A673 (cell line): ENCODE results near the gene PAOX. TPM values are rescaled to one million over a fixed set of nuclear protein-coding genes. Genes with fewer than 3 reads are reported as not detected.

Experiments used
- BruUV-seq: library from RNA; stranded (reverse); fragments of 400-500 nt; replicated peaks from 2 replicates; lab custom pipeline; 2021; lab: Mats Ljungman, UMichigan
- CTCF ChIA-PET: fragments of 300-600 bp; sonication (Branson Sonifier 250); formaldehyde crosslinking; loops from one replicate; lab custom pipeline; 2022; ENCODE audit warnings: antibody characterized with exemption; lab: Charles Lee
- POLR2A ChIA-PET: fragments of 300-600 bp; sonication (Branson Sonifier 250); formaldehyde crosslinking; loops from one replicate; lab custom pipeline; 2022; ENCODE audit warnings: antibody characterized with exemption; ENCODE audit not compliant: low non-redundant PET; lab: Charles Lee
- DNase-seq: peaks from one replicate; pipeline ENCODE4 v3.0.0-alpha.2; 2015; ENCODE audit warnings: low spot score
- H3K27ac ChIP-seq: fragments of 200-600 bp; sonication (generic); 2 replicates; pipeline ENCODE4 v1.5.1; 2016; ENCODE audit warnings: mixed run types, low read depth, mild to moderate bottlenecking, mixed read lengths, antibody characterized with exemption, low read length; ENCODE audit not compliant: poor library complexity, severe bottlenecking
- H3K27me3 ChIP-seq: fragments of 200-600 bp; sonication (generic); replicated peaks from 2 replicates; pipeline ENCODE4 v1.6.1; 2017; ENCODE audit warnings: mixed run types, low read depth, mild to moderate bottlenecking, mixed read lengths, antibody characterized with exemption, low read length; ENCODE audit not compliant: insufficient read depth, poor library complexity
- H3K36me3 ChIP-seq: fragments of 200-600 bp; sonication (generic); 2 replicates; pipeline ENCODE4 v1.6.1; 2016; ENCODE audit warnings: mixed run types, mild to moderate bottlenecking, mixed read lengths, antibody characterized with exemption, low read length; ENCODE audit not compliant: insufficient read depth, poor library complexity, severe bottlenecking
- H3K4me1 ChIP-seq: fragments of 200-600 bp; sonication (generic); 2 replicates; pipeline ENCODE4 v1.6.1; 2017; ENCODE audit warnings: mixed run types, mild to moderate bottlenecking, mixed read lengths, antibody characterized with exemption, low read length; ENCODE audit not compliant: insufficient read depth, poor library complexity, severe bottlenecking
- H3K4me3 ChIP-seq: fragments of 200-600 bp; sonication (generic); 2 replicates; pipeline ENCODE4 v1.5.1; 2016; ENCODE audit warnings: low read depth, mixed run types, mild to moderate bottlenecking, mixed read lengths, low read length; ENCODE audit not compliant: poor library complexity, severe bottlenecking
- H3K9me3 ChIP-seq: fragments of 200-600 bp; sonication (generic); 2 replicates; pipeline ENCODE4 v1.6.1; 2016; ENCODE audit warnings: mixed run types, low read depth, mild to moderate bottlenecking, mixed read lengths, antibody characterized with exemption, low read length; ENCODE audit not compliant: poor library complexity, severe bottlenecking
- EZH2 ChIP-seq: fragments of 200-600 bp; sonication (generic); IDR thresholded peaks from 2 replicates; pipeline ENCODE4 v1.6.1; 2017; ENCODE audit warnings: borderline replicate concordance, low read depth, mild to moderate bottlenecking, mixed read lengths, antibody characterized with exemption, low read length; ENCODE audit not compliant: poor library complexity, severe bottlenecking
- intact Hi-C: fragments of 100-400 bp; cut with micrococcal nuclease; formaldehyde crosslinking; loops from one replicate; pipeline ENCODE4 v1.10.0; 2022; ENCODE audit not compliant: unreplicated experiment
- total RNA-seq: library from RNA; stranded (reverse); gene quantifications from 2 replicates; pipeline ENCODE4 v1.2.3, GENCODE V29; 2021
- TF ChIP-seq, protein P1 (sequence below): fragments of 300-800, 200-600 bp; sonication (generic); conservative IDR thresholded peaks from 2 replicates; pipeline ENCODE4 v1.5.1; 2017; ENCODE audit warnings: low read depth, mild to moderate bottlenecking, antibody characterized with exemption, low read length, moderate library complexity, mixed read lengths

Gene PAOX
- total RNA-seq, 1 experiment from 2014 or later, result 0.92 TPM

DNA sequence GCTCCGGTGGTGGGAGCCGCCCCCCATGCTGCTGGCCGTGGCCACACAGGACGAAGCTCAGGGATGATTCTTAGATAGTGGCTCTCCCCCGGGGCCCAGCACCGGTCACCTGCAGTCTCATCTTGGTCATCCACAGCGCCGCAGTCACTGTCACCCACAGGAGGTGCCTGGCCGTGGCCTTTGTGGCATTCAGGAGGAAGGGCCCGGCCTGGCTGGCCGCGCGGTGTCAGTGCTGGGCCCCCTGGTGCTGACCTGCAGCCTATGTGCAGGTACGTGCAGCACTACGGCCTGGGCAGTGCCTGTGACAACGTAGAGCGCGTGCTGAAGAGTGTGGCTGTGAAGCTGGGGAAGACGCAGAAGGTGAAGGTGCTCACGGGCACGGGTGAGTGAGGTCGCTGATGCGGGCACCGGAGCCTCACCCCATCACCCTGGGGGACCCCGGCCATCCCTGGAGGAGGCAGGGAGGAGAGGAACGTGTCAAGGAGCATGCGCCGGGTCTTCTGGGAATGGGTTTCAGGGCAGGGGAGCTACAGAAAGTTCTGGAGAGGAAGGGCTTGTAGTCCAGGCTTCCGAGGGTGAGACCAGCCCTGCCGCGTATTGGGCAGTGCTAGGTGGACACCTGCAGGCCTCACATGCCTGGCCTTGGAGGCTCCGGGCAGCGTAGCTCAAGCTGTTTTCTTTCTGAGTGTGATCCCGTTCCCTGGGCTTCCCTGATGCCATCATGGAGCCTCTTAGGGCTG, 40.3 kb downstream of the PAOX start:
- no peaks in the 10 kb centered on the region for H3K4me1 ChIP-seq
- ChIA-PET CTCF (no interaction called here), POLR2A (no interaction called here)
- BruUV-seq, result no TSS peak
- intact Hi-C loops, result no loop called here
- H3K27ac ChIP-seq, result no peak overlapping the region
- no peaks in the 10 kb centered on the region for H3K27me3 ChIP-seq
- no peak for DNase-seq
- H3K36me3 ChIP-seq, result peaks cover 5% of the 10 kb centered on the region
- no peak overlapping the region for H3K4me3 ChIP-seq
- TF ChIP-seq, protein P1, sequence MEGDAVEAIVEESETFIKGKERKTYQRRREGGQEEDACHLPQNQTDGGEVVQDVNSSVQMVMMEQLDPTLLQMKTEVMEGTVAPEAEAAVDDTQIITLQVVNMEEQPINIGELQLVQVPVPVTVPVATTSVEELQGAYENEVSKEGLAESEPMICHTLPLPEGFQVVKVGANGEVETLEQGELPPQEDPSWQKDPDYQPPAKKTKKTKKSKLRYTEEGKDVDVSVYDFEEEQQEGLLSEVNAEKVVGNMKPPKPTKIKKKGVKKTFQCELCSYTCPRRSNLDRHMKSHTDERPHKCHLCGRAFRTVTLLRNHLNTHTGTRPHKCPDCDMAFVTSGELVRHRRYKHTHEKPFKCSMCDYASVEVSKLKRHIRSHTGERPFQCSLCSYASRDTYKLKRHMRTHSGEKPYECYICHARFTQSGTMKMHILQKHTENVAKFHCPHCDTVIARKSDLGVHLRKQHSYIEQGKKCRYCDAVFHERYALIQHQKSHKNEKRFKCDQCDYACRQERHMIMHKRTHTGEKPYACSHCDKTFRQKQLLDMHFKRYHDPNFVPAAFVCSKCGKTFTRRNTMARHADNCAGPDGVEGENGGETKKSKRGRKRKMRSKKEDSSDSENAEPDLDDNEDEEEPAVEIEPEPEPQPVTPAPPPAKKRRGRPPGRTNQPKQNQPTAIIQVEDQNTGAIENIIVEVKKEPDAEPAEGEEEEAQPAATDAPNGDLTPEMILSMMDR, result no peak
- no peak for TF ChIP-seq EZH2
- no peaks in the 10 kb centered on the region for H3K9me3 ChIP-seq

DNA sequence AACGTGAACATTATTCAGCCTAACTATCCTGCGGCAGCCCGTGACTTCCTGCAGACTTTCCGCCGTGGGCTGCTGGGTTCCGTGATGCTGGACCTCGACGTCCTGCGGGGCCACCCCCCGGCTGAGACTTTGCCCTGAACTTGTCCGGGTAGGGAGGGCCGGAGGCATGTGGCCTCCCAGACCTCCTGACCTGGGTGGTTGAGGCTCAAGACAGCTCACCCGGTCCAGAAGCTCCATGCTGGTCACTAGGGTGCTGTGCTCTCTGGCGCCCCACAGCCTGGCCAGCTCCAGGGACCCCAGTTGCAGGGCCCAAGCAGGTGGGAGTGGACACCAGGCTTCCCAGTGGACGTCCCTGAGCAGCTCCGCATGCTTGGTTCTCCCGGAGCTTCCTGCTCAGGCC, 41.0 kb downstream of the PAOX start:
- H3K36me3 ChIP-seq, result peaks cover 5% of the 10 kb centered on the region
- BruUV-seq, result no TSS peak
- DNase-seq, result no peak
- no peaks in the 10 kb centered on the region for H3K9me3 ChIP-seq
- ChIA-PET CTCF (no interaction called here), POLR2A (no interaction called here)
- TF ChIP-seq EZH2, result no peak
- TF ChIP-seq, protein P1, result no peak
- no peak overlapping the region for H3K27ac ChIP-seq
- H3K4me1 ChIP-seq, result no peaks in the 10 kb centered on the region
- H3K4me3 ChIP-seq, result no peak overlapping the region
- no peaks in the 10 kb centered on the region for H3K27me3 ChIP-seq
- intact Hi-C loops, result no loop called here

DNA sequence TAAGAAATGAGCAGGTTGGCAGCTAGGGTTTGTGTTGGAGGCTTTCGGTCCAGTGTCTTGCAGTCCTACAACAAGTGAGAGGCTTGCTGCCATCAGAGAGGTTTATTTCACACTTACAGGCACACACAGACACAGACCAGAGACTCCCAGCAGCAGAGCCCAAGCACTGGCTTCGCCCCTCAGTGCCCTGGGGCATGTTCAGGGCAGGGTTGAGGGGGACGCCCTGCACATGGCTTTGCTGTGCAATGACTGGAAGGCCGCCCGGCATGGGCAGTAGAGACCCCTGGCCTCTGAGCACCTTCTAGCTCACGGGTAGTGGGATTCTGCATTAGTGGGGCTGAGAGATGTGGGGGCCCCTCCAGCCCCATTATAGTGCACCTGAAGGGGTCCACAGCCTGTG, 41.5 kb downstream of the PAOX start:
- ChIA-PET CTCF (no interaction called here), POLR2A (no interaction called here)
- Histone ChIP-seq H3K27me3 (no peaks in the 10 kb centered on the region), H3K4me1 (no peaks in the 10 kb centered on the region), H3K9me3 (no peaks in the 10 kb centered on the region), H3K36me3 (peaks cover 2% of the 10 kb centered on the region), H3K4me3 (no peak overlapping the region), H3K27ac (no peak overlapping the region)
- no peak for DNase-seq
- no TSS peak for BruUV-seq
- intact Hi-C loops, result no loop called here
- TF ChIP-seq, protein P1, result no peak
- no peak for TF ChIP-seq EZH2
